Measurements from ENCODE around the gene JCAD.

JCAD gene

DNA sequence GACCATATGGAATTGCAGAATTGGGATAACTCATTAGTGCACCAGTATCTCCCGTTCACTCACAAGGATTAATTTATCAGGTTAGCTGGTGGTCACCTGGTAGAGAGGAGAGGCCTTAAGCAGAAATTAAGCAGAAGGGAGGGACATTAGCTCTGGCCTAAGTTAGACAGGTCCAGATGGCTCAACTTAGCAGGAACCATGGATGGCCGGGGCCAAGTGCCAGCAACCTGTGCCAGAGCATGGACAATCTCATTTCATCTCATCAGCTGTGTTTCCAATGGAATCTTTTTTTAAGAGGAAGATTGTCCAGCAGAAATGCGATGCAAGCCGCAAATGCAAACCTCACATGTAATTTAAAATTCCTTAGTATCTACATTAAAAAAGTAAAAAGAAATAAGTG lies 82.2 kb downstream of the JCAD start:
- in situ Hi-C loops (cut with MboI; ENCODE audit: low sequenced_read_pairs, unreplicated experiment) = loop anchor here (25.0 kb wide), 1 partner anchor 610 kb away; no protein-coding TSS in a partner anchor
- DNase-seq (ENCODE audit: low spot score) = no peak
- TF ChIP-seq, protein P1, sequence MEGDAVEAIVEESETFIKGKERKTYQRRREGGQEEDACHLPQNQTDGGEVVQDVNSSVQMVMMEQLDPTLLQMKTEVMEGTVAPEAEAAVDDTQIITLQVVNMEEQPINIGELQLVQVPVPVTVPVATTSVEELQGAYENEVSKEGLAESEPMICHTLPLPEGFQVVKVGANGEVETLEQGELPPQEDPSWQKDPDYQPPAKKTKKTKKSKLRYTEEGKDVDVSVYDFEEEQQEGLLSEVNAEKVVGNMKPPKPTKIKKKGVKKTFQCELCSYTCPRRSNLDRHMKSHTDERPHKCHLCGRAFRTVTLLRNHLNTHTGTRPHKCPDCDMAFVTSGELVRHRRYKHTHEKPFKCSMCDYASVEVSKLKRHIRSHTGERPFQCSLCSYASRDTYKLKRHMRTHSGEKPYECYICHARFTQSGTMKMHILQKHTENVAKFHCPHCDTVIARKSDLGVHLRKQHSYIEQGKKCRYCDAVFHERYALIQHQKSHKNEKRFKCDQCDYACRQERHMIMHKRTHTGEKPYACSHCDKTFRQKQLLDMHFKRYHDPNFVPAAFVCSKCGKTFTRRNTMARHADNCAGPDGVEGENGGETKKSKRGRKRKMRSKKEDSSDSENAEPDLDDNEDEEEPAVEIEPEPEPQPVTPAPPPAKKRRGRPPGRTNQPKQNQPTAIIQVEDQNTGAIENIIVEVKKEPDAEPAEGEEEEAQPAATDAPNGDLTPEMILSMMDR (IDR thresholded peaks at IDR 0.05; ENCODE audit: borderline replicate concordance, control extremely low read depth, extremely low read depth, insufficient read depth, missing control alignments) = no peak

DNA sequence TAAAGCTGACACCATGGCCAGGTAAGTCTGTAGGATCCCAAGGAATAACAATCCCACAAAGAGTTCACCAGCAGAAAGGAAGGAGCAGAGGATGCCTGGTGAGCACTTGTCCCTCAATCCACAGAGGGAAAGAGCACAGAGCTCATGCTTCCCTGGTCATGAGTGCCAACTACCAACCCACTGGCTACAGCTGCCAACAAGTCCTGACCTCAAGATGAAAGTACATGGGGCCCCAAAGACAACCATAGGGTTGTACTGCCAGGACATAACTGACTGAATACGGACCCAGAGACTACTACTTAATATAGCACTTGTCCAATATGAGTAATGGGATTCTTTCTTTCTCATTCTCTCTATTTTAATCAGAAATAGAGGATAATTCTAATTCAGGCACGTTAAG lies 83.3 kb downstream of the JCAD start:
- DNase-seq (ENCODE audit: low spot score) = no peak
- in situ Hi-C loops (cut with MboI; ENCODE audit: low sequenced_read_pairs, unreplicated experiment) = loop anchor here (25.0 kb wide), 1 partner anchor 611 kb away; no protein-coding TSS in a partner anchor
- TF ChIP-seq, protein P1 (IDR thresholded peaks at IDR 0.05; ENCODE audit: borderline replicate concordance, control extremely low read depth, extremely low read depth, insufficient read depth, missing control alignments) = no peak

DNA sequence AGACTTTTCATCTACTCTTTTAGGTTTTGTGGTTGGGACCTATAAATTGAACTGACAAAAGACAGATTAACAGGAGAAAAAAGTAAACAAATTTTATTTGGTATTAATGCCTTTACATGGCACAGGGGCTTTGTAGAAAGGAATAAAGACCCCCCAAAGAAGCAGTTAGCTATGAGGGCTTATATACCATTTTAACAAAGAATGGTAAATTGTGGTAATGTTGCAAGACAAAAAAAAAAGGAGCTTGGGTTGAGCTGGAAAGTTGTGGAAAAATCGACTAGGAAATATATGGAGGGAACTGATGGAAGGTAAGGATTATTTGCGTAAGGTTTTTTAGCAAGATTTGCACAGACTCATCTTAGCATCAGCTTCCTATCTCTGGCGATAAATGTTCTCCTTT lies 84.6 kb downstream of the JCAD start:
- TF ChIP-seq, protein P1 (IDR thresholded peaks at IDR 0.05; ENCODE audit: borderline replicate concordance, control extremely low read depth, extremely low read depth, insufficient read depth, missing control alignments) = no peak
- no peak for DNase-seq (ENCODE audit: low spot score)
- in situ Hi-C loops (cut with MboI; ENCODE audit: low sequenced_read_pairs, unreplicated experiment) = loop anchor here (25.0 kb wide), 1 partner anchor 613 kb away; no protein-coding TSS in a partner anchor

DNA sequence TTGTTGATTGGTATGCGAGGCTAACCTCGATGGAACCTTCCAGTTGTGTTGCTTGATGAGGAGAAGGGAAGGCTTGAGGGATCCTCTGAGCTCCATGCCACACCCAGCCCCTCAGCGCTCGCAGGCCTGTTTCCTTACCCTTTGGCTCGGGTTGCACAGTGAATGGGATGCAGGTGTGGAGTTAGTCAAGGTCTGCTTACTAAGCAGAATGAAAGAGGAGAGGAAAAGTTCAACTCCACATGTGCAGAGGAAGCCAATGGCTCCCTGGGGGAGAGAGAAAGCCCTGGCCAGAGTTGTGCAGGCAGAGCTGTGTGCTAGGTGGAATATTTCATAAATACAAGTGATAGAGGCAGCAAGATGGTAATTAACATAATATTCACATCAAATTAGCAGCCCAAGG lies 85.5 kb downstream of the JCAD start:
- TF ChIP-seq, protein P1 (IDR thresholded peaks at IDR 0.05; ENCODE audit: borderline replicate concordance, control extremely low read depth, extremely low read depth, insufficient read depth, missing control alignments) = no peak
- no peak for DNase-seq (ENCODE audit: low spot score)
- in situ Hi-C loops (cut with MboI; ENCODE audit: low sequenced_read_pairs, unreplicated experiment) = no loop called here

DNA sequence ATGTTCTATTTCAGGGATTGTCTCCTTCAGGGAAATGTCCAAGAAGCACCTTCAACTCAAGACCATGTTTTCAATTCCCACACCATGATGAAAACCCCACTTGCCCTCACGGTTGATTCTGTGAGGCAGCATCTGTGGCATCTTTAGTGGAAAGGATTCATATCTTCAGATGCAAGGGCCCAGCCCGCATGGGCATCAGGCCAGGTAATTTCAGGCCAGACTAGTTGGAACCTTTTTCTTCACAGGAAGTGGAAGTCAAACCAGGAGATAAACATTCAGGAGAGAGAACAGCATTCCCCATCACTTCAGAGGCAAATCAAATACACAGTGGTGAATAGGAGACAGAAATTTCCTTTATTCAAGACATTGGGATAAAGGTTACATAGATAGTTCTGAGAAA lies 88.8 kb downstream of the JCAD start:
- no peak for DNase-seq (ENCODE audit: low spot score)
- TF ChIP-seq, protein P1 (IDR thresholded peaks at IDR 0.05; ENCODE audit: borderline replicate concordance, control extremely low read depth, extremely low read depth, insufficient read depth, missing control alignments) = no peak
- in situ Hi-C loops (cut with MboI; ENCODE audit: low sequenced_read_pairs, unreplicated experiment) = no loop called here

DNA sequence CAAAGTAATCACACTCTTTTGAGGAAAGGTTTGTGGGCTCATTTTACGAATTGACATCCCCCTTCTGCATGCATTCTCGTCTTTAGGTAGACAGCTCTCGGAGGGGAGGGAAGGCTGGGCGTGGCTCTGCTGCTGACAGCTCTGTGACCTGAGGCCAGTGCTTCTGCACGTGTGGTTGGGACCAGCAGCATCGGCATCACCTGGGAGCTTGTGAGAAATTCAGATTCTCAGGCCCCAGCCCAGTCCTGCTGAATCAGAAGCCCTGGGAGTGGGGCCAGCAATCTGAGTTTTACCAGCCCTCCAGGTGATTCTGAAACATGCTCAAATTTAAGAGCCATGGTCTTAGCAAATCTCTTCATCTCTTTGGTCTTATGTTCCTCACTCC lies 89.4 kb downstream of the JCAD start:
- no peak for DNase-seq (ENCODE audit: low spot score)
- in situ Hi-C loops (cut with MboI; ENCODE audit: low sequenced_read_pairs, unreplicated experiment) = no loop called here
- TF ChIP-seq, protein P1 (IDR thresholded peaks at IDR 0.05; ENCODE audit: borderline replicate concordance, control extremely low read depth, extremely low read depth, insufficient read depth, missing control alignments) = no peak

Measured in GM13976 (cell line).